ENCODE data around the gene NPTX1.
A peak's percentile ranks its signal among the peaks of the same experiment; 100 is the strongest.

The NPTX1 gene

DNA sequence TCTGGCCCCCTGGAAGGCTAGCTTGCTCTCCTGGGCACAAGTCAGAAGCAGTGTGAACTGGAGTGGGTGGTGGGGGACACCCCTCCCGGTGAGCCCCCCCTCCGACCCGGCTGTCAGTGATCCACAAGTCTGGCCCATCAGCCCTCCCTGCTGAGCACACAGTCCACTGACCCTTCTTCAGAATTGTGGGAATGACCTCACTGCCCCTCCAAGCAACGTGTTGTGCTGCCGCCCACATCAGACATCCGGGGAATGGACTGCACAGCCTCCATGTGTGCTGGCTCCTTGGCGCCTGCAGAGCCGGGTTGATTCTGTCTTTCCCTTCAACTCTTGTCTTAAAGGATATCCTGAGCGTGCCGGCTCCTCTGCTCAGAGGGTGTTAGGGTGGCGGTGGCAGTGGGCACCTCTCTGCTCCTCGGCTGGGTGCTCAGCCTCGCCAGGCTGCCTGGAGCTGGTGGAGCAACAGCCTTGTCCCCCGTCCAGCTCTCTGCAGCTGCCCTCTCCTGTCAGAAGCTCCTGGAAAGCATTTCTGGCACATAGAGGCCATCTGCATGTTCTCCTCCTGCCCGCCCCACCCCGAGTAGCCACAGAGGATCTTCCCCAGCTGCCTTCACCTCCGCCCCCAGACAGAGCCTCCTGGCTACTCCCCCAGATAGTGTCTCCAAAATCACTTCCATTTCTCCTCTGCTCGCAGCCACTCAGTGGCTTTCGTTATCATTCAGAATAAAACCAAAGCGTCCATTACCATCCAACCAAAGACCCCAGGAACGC, 19.8 kb downstream of the NPTX1 start:
- TF ChIP-seq, protein P1, sequence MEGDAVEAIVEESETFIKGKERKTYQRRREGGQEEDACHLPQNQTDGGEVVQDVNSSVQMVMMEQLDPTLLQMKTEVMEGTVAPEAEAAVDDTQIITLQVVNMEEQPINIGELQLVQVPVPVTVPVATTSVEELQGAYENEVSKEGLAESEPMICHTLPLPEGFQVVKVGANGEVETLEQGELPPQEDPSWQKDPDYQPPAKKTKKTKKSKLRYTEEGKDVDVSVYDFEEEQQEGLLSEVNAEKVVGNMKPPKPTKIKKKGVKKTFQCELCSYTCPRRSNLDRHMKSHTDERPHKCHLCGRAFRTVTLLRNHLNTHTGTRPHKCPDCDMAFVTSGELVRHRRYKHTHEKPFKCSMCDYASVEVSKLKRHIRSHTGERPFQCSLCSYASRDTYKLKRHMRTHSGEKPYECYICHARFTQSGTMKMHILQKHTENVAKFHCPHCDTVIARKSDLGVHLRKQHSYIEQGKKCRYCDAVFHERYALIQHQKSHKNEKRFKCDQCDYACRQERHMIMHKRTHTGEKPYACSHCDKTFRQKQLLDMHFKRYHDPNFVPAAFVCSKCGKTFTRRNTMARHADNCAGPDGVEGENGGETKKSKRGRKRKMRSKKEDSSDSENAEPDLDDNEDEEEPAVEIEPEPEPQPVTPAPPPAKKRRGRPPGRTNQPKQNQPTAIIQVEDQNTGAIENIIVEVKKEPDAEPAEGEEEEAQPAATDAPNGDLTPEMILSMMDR (IDR thresholded peaks at IDR 0.05; ENCODE audit: control insufficient read depth, insufficient read depth, low read depth, low read length, missing control alignments), result no peak
- DNase-seq (ENCODE audit: low read depth), result no peak
- H3K4me3 ChIP-seq (ENCODE audit: control insufficient read depth, low read depth, low read length), result no peak overlapping the region

DNA sequence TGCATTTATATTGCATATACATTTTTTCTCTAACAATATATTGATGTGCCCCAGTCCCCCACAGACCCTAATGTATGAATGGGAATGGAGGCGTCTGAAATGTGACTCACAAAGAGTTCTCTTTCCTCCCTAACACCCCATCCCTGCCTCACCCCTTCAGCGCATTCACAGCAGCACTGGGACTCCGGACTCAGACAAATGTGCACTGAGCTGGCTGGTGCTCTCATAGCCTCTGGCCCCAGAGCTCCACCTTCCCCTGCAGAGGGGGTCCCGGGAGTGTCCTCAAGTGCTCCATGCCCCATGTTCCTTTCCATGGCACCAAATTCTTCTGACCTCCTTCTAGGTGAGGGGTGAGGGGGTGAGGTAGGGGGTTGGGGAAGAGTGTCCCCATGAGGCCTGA, 20.6 kb downstream of the NPTX1 start:
- DNase-seq (ENCODE audit: low read depth), result no peak
- no peak overlapping the region for H3K4me3 ChIP-seq (ENCODE audit: control insufficient read depth, low read depth, low read length)
- TF ChIP-seq, protein P1 (IDR thresholded peaks at IDR 0.05; ENCODE audit: control insufficient read depth, insufficient read depth, low read depth, low read length, missing control alignments), result no peak

DNA sequence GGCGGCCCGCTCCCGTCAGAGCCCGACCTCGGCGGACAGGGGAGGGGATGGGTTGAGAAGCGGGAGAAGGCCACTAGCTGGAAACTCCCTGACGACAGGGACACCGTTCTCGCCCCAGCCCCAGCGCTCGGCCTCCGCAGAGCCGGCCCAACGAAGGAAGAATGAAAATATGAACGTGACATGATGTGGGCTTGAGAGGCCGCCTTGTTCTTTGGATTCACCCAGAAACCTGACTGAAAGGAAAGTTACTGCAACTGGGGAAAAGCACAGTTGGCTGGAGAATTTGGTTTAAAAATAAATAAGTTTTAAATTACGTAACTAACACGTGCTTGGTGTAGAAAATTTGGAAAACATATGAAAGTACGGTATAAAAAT, 21.1 kb downstream of the NPTX1 start:
- TF ChIP-seq, protein P1 (IDR thresholded peaks at IDR 0.05; ENCODE audit: control insufficient read depth, insufficient read depth, low read depth, low read length, missing control alignments), result no peak
- DNase-seq (ENCODE audit: low read depth), result no peak

DNA sequence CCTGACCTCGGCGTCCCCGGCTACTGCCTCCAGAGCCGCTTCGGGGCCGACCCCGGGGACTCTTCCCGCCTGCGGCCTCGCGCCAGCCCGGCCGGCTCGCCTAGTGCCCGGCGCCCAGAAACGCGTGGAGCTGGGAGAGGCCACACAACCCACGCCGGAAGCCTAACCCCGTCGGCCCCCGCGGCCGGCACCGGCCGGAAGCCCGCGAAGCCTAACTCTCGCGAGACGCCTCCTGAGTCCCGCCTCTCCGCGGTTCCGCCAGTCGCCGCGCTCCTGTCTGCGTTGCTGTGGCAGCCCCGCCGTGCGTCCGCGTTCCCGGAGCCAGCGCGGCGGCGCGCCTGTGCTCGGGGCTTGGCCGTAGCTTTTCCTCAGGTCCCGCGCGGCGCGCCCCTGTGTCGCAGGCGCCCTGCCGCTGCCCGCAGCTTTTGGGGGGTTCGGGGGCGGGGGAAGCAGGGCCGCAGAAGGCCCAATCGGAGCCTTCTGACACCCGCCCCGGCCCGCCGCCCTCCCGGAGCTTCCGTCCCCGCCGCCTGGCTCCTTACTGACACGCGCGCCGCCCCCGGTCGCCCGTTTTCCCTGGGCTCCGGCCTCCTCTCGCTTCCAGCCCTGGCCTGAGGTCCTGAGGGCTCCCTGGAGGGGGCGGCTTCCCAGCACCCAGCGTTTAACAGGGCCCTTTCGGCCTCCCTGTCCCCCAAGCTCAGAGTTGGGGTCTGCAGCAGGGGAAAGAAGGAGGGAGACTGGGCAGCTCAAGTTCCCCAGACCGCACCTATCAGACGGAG, 21.7 kb downstream of the NPTX1 start:
- DNase-seq (ENCODE audit: low read depth), result peak; percentile 79
- TF ChIP-seq, protein P1 (IDR thresholded peaks at IDR 0.05; ENCODE audit: control insufficient read depth, insufficient read depth, low read depth, low read length, missing control alignments), result peak; percentile 5
- peak overlapping the region; percentile 81 for H3K4me3 ChIP-seq (ENCODE audit: control insufficient read depth, low read depth, low read length)

More for the DNA sequence above, 21.1 kb downstream of the NPTX1 start:
- peak overlapping the region; percentile 73 for H3K4me3 ChIP-seq (ENCODE audit: control insufficient read depth, low read depth, low read length)

DNA sequence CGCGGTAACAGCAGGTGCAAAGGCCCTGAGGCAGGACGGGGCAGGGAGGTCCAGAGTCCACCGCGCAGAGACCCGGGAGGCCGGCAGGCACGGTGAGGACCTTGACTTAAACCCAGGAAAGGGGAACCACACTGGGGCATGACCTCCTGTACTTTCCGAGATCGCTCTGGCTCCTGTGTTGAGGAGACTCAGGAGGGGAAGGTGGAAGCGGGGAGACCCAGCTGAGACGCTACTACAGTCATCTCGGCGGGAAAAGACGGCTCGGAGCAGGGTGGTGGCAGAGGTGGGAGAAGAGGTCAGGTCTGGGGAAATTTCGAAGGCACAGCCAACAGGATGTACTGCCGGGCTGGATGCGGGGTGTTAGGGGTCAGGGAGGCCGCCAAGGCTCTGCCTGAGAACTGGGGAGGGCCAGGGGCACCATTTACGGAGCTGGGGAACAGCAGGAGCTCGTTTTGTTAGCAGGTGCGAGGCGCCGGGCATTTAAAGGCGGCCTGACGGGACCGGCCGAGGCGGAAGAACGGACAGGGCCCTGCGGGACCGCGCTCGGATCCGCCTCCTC, 22.3 kb downstream of the NPTX1 start:
- H3K4me3 ChIP-seq (ENCODE audit: control insufficient read depth, low read depth, low read length), result peak overlapping the region; percentile 81
- no peak for DNase-seq (ENCODE audit: low read depth)
- TF ChIP-seq, protein P1 (IDR thresholded peaks at IDR 0.05; ENCODE audit: control insufficient read depth, insufficient read depth, low read depth, low read length, missing control alignments), result no peak

DNA sequence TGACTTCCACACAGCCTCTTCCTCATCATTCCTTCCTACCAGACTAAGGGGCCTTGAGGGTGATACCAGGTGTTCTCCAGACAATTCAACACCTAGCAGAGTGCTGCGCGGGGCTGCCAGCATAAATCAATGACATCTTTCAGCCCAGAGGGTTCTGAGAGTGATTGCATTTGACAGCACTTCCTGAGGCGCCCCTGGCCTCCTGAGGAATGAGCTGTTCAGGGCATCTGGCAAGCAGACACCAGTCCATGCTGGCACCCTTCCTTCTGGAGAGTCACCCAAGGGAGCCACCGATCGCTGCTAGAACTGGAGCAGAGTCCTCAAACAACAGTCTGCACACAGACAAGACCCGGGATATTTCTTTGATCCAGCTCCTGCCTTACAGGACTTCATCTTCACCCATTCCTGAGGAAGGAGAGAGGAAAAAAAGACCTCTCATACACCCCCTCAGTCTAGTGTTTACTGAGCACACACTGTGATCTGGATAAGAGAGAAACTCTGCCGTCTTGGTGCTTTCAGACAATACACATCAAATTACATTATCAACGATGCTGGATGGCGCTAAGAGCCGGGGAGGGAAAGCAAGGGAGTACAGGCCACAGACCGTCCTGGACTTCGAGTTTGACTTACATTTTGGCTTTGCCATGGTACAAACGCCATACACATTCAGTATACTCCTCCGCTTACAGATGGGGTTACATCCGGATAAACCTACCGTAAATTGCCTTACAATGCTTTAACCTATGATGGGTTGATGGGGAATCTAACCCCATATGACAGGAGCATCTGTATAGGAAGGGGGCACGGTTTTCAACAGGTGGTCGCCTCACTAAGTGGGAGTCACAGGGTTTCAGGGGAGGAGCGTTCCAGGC, 23.0 kb downstream of the NPTX1 start:
- DNase-seq (ENCODE audit: low read depth), result no peak
- TF ChIP-seq, protein P1 (IDR thresholded peaks at IDR 0.05; ENCODE audit: control insufficient read depth, insufficient read depth, low read depth, low read length, missing control alignments), result no peak
- peak overlapping the region; percentile 81 for H3K4me3 ChIP-seq (ENCODE audit: control insufficient read depth, low read depth, low read length)

Data from AG09309 (cell line).